Left renal cortex interstitium (tissue), 4 donors: ENCODE data around the gene CTSZ. TPM values are rescaled to one million over a fixed set of nuclear protein-coding genes. Genes with fewer than 3 reads are reported as not detected.
"Not testable (repeated sequence)": the region's sequence is repeated elsewhere in the genome, so short reads cannot be mapped to it uniquely, and the experiment has no call there.

ENCODE experiments used
- DNase-seq, 4 donors: peaks; one replicate each; pipeline ENCODE4 v3.0.0-alpha.2; 2013; ENCODE audit warnings: low read depth in 4 of 4, low spot score in 2 of 4, missing footprints in 1 of 4
- polyA plus RNA-seq, 4 donors: library from polyadenylated mRNA; unstranded; fragments of 120-200 nt; gene quantifications; one replicate each; pipeline ENCODE4 v1.2.1, GENCODE V29; 2013; ENCODE audit not compliant: insufficient read length in 4 of 4

CTSZ gene
- polyA plus RNA-seq, 4 donors: 76.9 to 85.1 (median 80.6) TPM

- no peak for DNase-seq
These were observed 7.8 kb upstream of the CTSZ start for GRCh38 chr20:59014680-59015389.

- no peak for DNase-seq
These were observed 7.0 kb upstream of the CTSZ start for GRCh38 chr20:59013959-59014608.

- no peak for DNase-seq
These were observed 6.2 kb upstream of the CTSZ start for GRCh38 chr20:59013031-59013951.

GRCh38 chr20:59011874-59012157, 4.8 kb upstream of the CTSZ start:
- DNase-seq: not testable (repeated sequence)

- DNase-seq: no peak
These were observed 4.2 kb upstream of the CTSZ start for GRCh38 chr20:59010995-59011873.

- no peak for DNase-seq
These were observed 3.4 kb upstream of the CTSZ start for GRCh38 chr20:59010321-59010994.

- DNase-seq: no peak
These were observed 1.8 kb upstream of the CTSZ start for GRCh38 chr20:59008715-59009336.

- DNase-seq: no peak
These were observed 834 bp upstream of the CTSZ start for GRCh38 chr20:59007665-59008511.

- DNase-seq: no peak
These were observed 739 bp downstream of the CTSZ start for GRCh38 chr20:59006167-59006863.

GRCh38 chr20:59005523-59006166, 1.4 kb downstream of the CTSZ start:
- DNase-seq: no peak

GRCh38 chr20:59004763-59005522, 2.1 kb downstream of the CTSZ start:
- DNase-seq: no peak

GRCh38 chr20:59004493-59004762, 2.6 kb downstream of the CTSZ start:
- DNase-seq: no peak

GRCh38 chr20:59003836-59004492, 3.1 kb downstream of the CTSZ start:
- no peak for DNase-seq

GRCh38 chr20:59002874-59003399, 4.1 kb downstream of the CTSZ start:
- DNase-seq: no peak

GRCh38 chr20:59002388-59002787, 4.7 kb downstream of the CTSZ start:
- DNase-seq: no peak

- no peak for DNase-seq
These were observed 5.4 kb downstream of the CTSZ start for GRCh38 chr20:59001449-59002171.
